ENCODE data around the gene LATS2.

The LATS2 gene

GRCh38 chr13:20997301-20998161 lies 63.9 kb downstream of the LATS2 start:
- Histone ChIP-seq H3K27me3 (ENCODE audit: low read depth, low read length) (no peaks in the 10 kb centered on the region), H3K27ac (ENCODE audit: low read length) (no peak overlapping the region), H3K36me3 (ENCODE audit: control insufficient read depth in 1 of 2, insufficient read depth in 2 of 2, low read length in 2 of 2) (peaks cover 0 to 9% of the 10 kb centered on the region in 2 donors), H3K4me3 (ENCODE audit: low read depth in 1 of 2, low read length in 2 of 2) (no peak overlapping the region), H3K4me1 (ENCODE audit: control insufficient read depth in 1 of 2, insufficient read depth in 2 of 2, low read length in 2 of 2) (peaks cover 0 to 17% of the 10 kb centered on the region in 2 donors), H3K9me3 (ENCODE audit: control insufficient read depth in 1 of 2, low read length in 2 of 2) (no peaks in the 10 kb centered on the region)

- Histone ChIP-seq H3K4me1 (ENCODE audit: control insufficient read depth in 1 of 2, insufficient read depth in 2 of 2, low read length in 2 of 2) (peaks cover 0 to 17% of the 10 kb centered on the region in 2 donors), H3K27ac (ENCODE audit: low read length) (no peak overlapping the region), H3K4me3 (ENCODE audit: low read depth in 1 of 2, low read length in 2 of 2) (no peak overlapping the region), H3K27me3 (ENCODE audit: low read depth, low read length) (no peaks in the 10 kb centered on the region), H3K36me3 (ENCODE audit: control insufficient read depth in 1 of 2, insufficient read depth in 2 of 2, low read length in 2 of 2) (peaks cover 2 to 21% of the 10 kb centered on the region in 2 donors), H3K9me3 (ENCODE audit: control insufficient read depth in 1 of 2, low read length in 2 of 2) (no peaks in the 10 kb centered on the region)
These were observed 66.0 kb downstream of the LATS2 start for GRCh38 chr13:20995245-20995838.

DNA sequence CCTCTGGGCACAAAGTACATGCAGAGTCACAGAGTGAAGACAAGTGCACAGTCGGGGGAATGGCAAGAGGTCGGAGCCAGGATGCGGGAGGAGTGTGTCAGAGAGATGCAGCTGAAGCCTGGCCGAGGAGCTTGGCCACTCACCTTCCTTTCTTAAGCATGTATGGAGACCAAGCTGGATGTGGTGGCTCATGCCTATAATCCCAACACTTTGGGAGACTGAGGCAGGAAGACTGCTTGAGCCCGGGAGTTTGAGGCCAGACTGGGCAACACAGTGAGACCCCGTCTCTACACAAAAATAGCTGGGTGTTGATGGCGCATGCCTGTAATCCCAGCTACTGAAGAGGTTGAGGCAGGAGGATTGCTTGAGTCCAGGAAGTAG lies 67.0 kb downstream of the LATS2 start:
- peaks cover 0 to 17% of the 10 kb centered on the region in 2 donors for H3K4me1 ChIP-seq (ENCODE audit: control insufficient read depth in 1 of 2, insufficient read depth in 2 of 2, low read length in 2 of 2)

GRCh38 chr13:20993661-20994440 lies 67.5 kb downstream of the LATS2 start:
- Histone ChIP-seq H3K4me1 (ENCODE audit: control insufficient read depth in 1 of 2, insufficient read depth in 2 of 2, low read length in 2 of 2) (peaks cover 0 to 17% of the 10 kb centered on the region in 2 donors), H3K27me3 (ENCODE audit: low read depth, low read length) (no peaks in the 10 kb centered on the region), H3K9me3 (ENCODE audit: control insufficient read depth in 1 of 2, low read length in 2 of 2) (no peaks in the 10 kb centered on the region), H3K27ac (ENCODE audit: low read length) (no peak overlapping the region), H3K4me3 (ENCODE audit: low read depth in 1 of 2, low read length in 2 of 2) (no peak overlapping the region), H3K36me3 (ENCODE audit: control insufficient read depth in 1 of 2, insufficient read depth in 2 of 2, low read length in 2 of 2) (peaks cover 2 to 32% of the 10 kb centered on the region in 2 donors)

More for the DNA sequence above, 67.0 kb downstream of the LATS2 start:
- peaks cover 2 to 27% of the 10 kb centered on the region in 2 donors for H3K36me3 ChIP-seq (ENCODE audit: control insufficient read depth in 1 of 2, insufficient read depth in 2 of 2, low read length in 2 of 2)
- no peak overlapping the region for H3K4me3 ChIP-seq (ENCODE audit: low read depth in 1 of 2, low read length in 2 of 2)
- H3K9me3 ChIP-seq (ENCODE audit: control insufficient read depth in 1 of 2, low read length in 2 of 2): no peaks in the 10 kb centered on the region
- H3K27ac ChIP-seq (ENCODE audit: low read length): no peak overlapping the region
- H3K27me3 ChIP-seq (ENCODE audit: low read depth, low read length): no peaks in the 10 kb centered on the region

GRCh38 chr13:20993211-20993610 lies 68.2 kb downstream of the LATS2 start:
- H3K4me3 ChIP-seq (ENCODE audit: low read depth in 1 of 2, low read length in 2 of 2): no peak overlapping the region

DNA sequence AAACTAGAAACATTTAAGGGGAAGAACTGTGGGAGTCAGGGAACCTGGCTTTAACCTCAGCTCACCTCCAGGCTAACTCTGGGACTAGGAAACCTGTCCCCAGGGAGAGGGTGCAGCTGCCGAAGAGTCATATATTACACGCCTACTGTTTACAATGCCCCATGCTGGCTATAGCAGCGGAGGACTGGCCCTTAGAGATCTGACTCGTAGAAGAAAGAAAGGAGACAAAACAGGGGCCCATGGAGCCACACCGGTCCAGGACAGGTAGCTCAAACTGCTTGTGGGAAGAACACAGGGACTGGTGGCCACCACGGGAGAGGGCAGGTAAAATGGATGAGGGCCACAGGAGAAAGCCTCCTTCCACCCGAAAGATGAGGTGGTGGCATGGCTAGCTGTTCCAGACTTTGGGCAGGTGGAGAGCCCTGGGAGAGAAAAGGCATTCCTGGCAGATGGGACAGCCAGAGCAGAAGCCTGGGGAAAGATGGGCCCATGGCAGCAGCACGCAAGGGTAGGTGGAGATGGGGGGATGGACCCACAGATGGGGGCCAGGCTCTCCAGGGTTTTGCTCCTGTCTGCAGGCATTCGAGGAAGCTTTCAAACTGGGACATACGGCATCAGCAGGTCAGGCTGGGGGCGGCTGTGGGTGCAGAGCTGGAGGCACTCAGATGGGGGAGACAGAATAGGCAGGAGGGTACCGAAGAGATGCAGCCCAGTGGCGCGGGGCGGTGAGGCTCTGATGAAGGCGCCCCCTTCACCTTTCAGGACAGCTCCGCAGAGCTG lies 69.5 kb downstream of the LATS2 start:
- H3K27me3 ChIP-seq (ENCODE audit: low read depth, low read length): no peaks in the 10 kb centered on the region
- no peak overlapping the region for H3K4me3 ChIP-seq (ENCODE audit: low read depth in 1 of 2, low read length in 2 of 2)
- H3K9me3 ChIP-seq (ENCODE audit: control insufficient read depth in 1 of 2, low read length in 2 of 2): no peaks in the 10 kb centered on the region
- no peak overlapping the region for H3K27ac ChIP-seq (ENCODE audit: low read length)
- H3K4me1 ChIP-seq (ENCODE audit: control insufficient read depth in 1 of 2, insufficient read depth in 2 of 2, low read length in 2 of 2): peaks cover 0 to 4% of the 10 kb centered on the region in 2 donors
- H3K36me3 ChIP-seq (ENCODE audit: control insufficient read depth in 1 of 2, insufficient read depth in 2 of 2, low read length in 2 of 2): peaks cover 9 to 44% of the 10 kb centered on the region in 2 donors

More at GRCh38 chr13:20993211-20993610, 68.2 kb downstream of the LATS2 start:
- Histone ChIP-seq H3K27ac (ENCODE audit: low read length) (no peak overlapping the region), H3K36me3 (ENCODE audit: control insufficient read depth in 1 of 2, insufficient read depth in 2 of 2, low read length in 2 of 2) (peaks cover 2 to 35% of the 10 kb centered on the region in 2 donors), H3K27me3 (ENCODE audit: low read depth, low read length) (no peaks in the 10 kb centered on the region), H3K9me3 (ENCODE audit: control insufficient read depth in 1 of 2, low read length in 2 of 2) (no peaks in the 10 kb centered on the region), H3K4me1 (ENCODE audit: control insufficient read depth in 1 of 2, insufficient read depth in 2 of 2, low read length in 2 of 2) (peaks cover 0 to 14% of the 10 kb centered on the region in 2 donors)

DNA sequence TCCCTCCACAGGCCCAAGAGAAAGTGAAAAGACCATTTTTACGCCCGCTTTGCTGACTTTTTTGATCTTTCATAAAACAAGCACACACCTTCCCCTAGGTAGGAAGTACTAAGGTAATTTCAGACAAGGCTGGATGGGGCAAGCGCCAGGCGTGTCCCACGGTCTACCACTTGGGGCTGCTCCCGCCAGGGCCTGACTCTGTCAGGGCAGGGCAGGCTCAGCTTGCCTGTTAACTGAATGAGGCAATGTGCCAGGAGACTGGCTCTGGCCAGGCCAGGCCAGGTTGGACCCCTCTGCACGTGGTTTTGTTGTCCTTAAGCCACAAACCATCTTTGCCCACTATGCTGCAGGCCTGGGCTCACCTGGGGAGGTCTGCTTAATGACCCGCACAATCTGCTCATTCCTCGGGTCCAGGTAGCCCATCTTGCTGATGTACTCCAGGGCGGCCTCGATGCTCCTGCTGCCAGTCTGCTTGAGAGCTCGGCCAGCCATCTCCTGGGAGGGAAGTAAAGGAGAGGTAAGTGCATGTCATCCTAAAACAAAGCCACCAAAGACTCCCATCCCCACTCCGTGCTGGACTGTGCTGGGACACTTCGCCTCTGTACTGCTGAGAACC lies 70.4 kb downstream of the LATS2 start:
- Histone ChIP-seq H3K27me3 (ENCODE audit: low read depth, low read length) (no peaks in the 10 kb centered on the region), H3K36me3 (ENCODE audit: control insufficient read depth in 1 of 2, insufficient read depth in 2 of 2, low read length in 2 of 2) (peaks cover 9 to 44% of the 10 kb centered on the region in 2 donors), H3K4me1 (ENCODE audit: control insufficient read depth in 1 of 2, insufficient read depth in 2 of 2, low read length in 2 of 2) (peaks cover 0 to 4% of the 10 kb centered on the region in 2 donors), H3K27ac (ENCODE audit: low read length) (no peak overlapping the region), H3K4me3 (ENCODE audit: low read depth in 1 of 2, low read length in 2 of 2) (no peak overlapping the region), H3K9me3 (ENCODE audit: control insufficient read depth in 1 of 2, low read length in 2 of 2) (no peaks in the 10 kb centered on the region)

GRCh38 chr13:20989656-20990321 lies 71.6 kb downstream of the LATS2 start:
- no peak overlapping the region for H3K27ac ChIP-seq (ENCODE audit: low read length)
- no peak overlapping the region for H3K4me3 ChIP-seq (ENCODE audit: low read depth in 1 of 2, low read length in 2 of 2)
- peaks cover 9 to 44% of the 10 kb centered on the region in 2 donors for H3K36me3 ChIP-seq (ENCODE audit: control insufficient read depth in 1 of 2, insufficient read depth in 2 of 2, low read length in 2 of 2)
- no peaks in the 10 kb centered on the region for H3K27me3 ChIP-seq (ENCODE audit: low read depth, low read length)
- H3K4me1 ChIP-seq (ENCODE audit: control insufficient read depth in 1 of 2, insufficient read depth in 2 of 2, low read length in 2 of 2): peaks cover 0 to 4% of the 10 kb centered on the region in 2 donors
- H3K9me3 ChIP-seq (ENCODE audit: control insufficient read depth in 1 of 2, low read length in 2 of 2): no peaks in the 10 kb centered on the region

GRCh38 chr13:20988909-20989655 lies 72.3 kb downstream of the LATS2 start:
- Histone ChIP-seq H3K4me1 (ENCODE audit: control insufficient read depth in 1 of 2, insufficient read depth in 2 of 2, low read length in 2 of 2) (peaks cover 0 to 4% of the 10 kb centered on the region in 2 donors), H3K27ac (ENCODE audit: low read length) (no peak overlapping the region), H3K9me3 (ENCODE audit: control insufficient read depth in 1 of 2, low read length in 2 of 2) (no peaks in the 10 kb centered on the region), H3K4me3 (ENCODE audit: low read depth in 1 of 2, low read length in 2 of 2) (no peak overlapping the region), H3K36me3 (ENCODE audit: control insufficient read depth in 1 of 2, insufficient read depth in 2 of 2, low read length in 2 of 2) (peaks cover 9 to 39% of the 10 kb centered on the region in 2 donors), H3K27me3 (ENCODE audit: low read depth, low read length) (no peaks in the 10 kb centered on the region)

Data from muscle layer of duodenum (tissue), 2 donors.